Measurements from ENCODE around the gene GPAM.
"Not testable (repeated sequence)": the region's sequence is repeated elsewhere in the genome, so short reads cannot be mapped to it uniquely, and the experiment has no call there.

The GPAM gene

GRCh38 chr10:112126901-112127300 lies 56.7 kb downstream of the GPAM start:
- Histone ChIP-seq H3K27me3 (ENCODE audit: insufficient read depth, low read length) (no peaks in the 10 kb centered on the region), H3K4me3 (ENCODE audit: low read length) (no peak overlapping the region), H3K27ac (ENCODE audit: low read depth, low read length) (no peak overlapping the region), H3K9ac (ENCODE audit: low read depth, low read length) (no peak overlapping the region), H3K36me3 (ENCODE audit: insufficient read depth, low read length) (no peaks in the 10 kb centered on the region), H3K4me1 (ENCODE audit: insufficient read depth, low read length) (peaks cover 5% of the 10 kb centered on the region; the same call in 1 of the 2 replicates), H3K9me3 (ENCODE audit: insufficient read depth, low read depth, low read length) (no peaks in the 10 kb centered on the region)
- WGBS = 96% methylated on average over 5 of the region's 5 CpGs

GRCh38 chr10:112126172-112126571 lies 57.4 kb downstream of the GPAM start:
- WGBS = 95% methylated on average over 5 of the region's 5 CpGs
- H3K4me1 ChIP-seq (ENCODE audit: insufficient read depth, low read length) = peaks cover 5% of the 10 kb centered on the region; the same call in 1 of the 2 replicates
- H3K27ac ChIP-seq (ENCODE audit: low read depth, low read length) = no peak overlapping the region
- no peaks in the 10 kb centered on the region for H3K36me3 ChIP-seq (ENCODE audit: insufficient read depth, low read length)
- no peaks in the 10 kb centered on the region for H3K9me3 ChIP-seq (ENCODE audit: insufficient read depth, low read depth, low read length)
- no peaks in the 10 kb centered on the region for H3K27me3 ChIP-seq (ENCODE audit: insufficient read depth, low read length)
- H3K9ac ChIP-seq (ENCODE audit: low read depth, low read length) = no peak overlapping the region
- no peak overlapping the region for H3K4me3 ChIP-seq (ENCODE audit: low read length)

GRCh38 chr10:112124866-112125265 lies 58.7 kb downstream of the GPAM start:
- 92% methylated on average over 2 of the region's 3 CpGs for WGBS
- Histone ChIP-seq H3K36me3 (ENCODE audit: insufficient read depth, low read length) (no peaks in the 10 kb centered on the region), H3K27ac (ENCODE audit: low read depth, low read length) (no peak overlapping the region), H3K9ac (ENCODE audit: low read depth, low read length) (no peak overlapping the region), H3K4me3 (ENCODE audit: low read length) (no peak overlapping the region), H3K9me3 (ENCODE audit: insufficient read depth, low read depth, low read length) (no peaks in the 10 kb centered on the region), H3K4me1 (ENCODE audit: insufficient read depth, low read length) (peaks cover 5% of the 10 kb centered on the region; the same call in 1 of the 2 replicates), H3K27me3 (ENCODE audit: insufficient read depth, low read length) (no peaks in the 10 kb centered on the region)

- no peaks in the 10 kb centered on the region for H3K9me3 ChIP-seq (ENCODE audit: insufficient read depth, low read depth, low read length)
- H3K4me3 ChIP-seq (ENCODE audit: low read length) = no peak overlapping the region
- 93% methylated on average over 3 of the region's 4 CpGs for WGBS
- H3K27me3 ChIP-seq (ENCODE audit: insufficient read depth, low read length) = no peaks in the 10 kb centered on the region
- H3K27ac ChIP-seq (ENCODE audit: low read depth, low read length) = no peak overlapping the region
- H3K4me1 ChIP-seq (ENCODE audit: insufficient read depth, low read length) = no peaks in the 10 kb centered on the region
- H3K36me3 ChIP-seq (ENCODE audit: insufficient read depth, low read length) = no peaks in the 10 kb centered on the region
- no peak overlapping the region for H3K9ac ChIP-seq (ENCODE audit: low read depth, low read length)
Measured at GRCh38 chr10:112122827-112123226, 60.7 kb downstream of the GPAM start.

- WGBS = 94% methylated on average over 3 of the region's 4 CpGs
- H3K4me3 ChIP-seq (ENCODE audit: low read length) = no peak overlapping the region
- no peaks in the 10 kb centered on the region for H3K27me3 ChIP-seq (ENCODE audit: insufficient read depth, low read length)
- no peaks in the 10 kb centered on the region for H3K36me3 ChIP-seq (ENCODE audit: insufficient read depth, low read length)
- no peak overlapping the region for H3K9ac ChIP-seq (ENCODE audit: low read depth, low read length)
- H3K9me3 ChIP-seq (ENCODE audit: insufficient read depth, low read depth, low read length) = no peaks in the 10 kb centered on the region
- no peak overlapping the region for H3K27ac ChIP-seq (ENCODE audit: low read depth, low read length)
- H3K4me1 ChIP-seq (ENCODE audit: insufficient read depth, low read length) = no peaks in the 10 kb centered on the region
Measured at GRCh38 chr10:112120491-112120890, 63.1 kb downstream of the GPAM start.

- Histone ChIP-seq H3K9me3 (ENCODE audit: insufficient read depth, low read depth, low read length) (no peaks in the 10 kb centered on the region), H3K4me3 (ENCODE audit: low read length) (no peak overlapping the region), H3K4me1 (ENCODE audit: insufficient read depth, low read length) (no peaks in the 10 kb centered on the region), H3K27me3 (ENCODE audit: insufficient read depth, low read length) (no peaks in the 10 kb centered on the region), H3K9ac (ENCODE audit: low read depth, low read length) (no peak overlapping the region), H3K36me3 (ENCODE audit: insufficient read depth, low read length) (no peaks in the 10 kb centered on the region), H3K27ac (ENCODE audit: low read depth, low read length) (no peak overlapping the region)
- WGBS = 70% methylated on average over 11 of the region's 12 CpGs
Measured at GRCh38 chr10:112115781-112116385, 67.7 kb downstream of the GPAM start.

GRCh38 chr10:112109779-112110178 lies 73.8 kb downstream of the GPAM start:
- not testable (repeated sequence) for H3K27me3 ChIP-seq (ENCODE audit: insufficient read depth, low read length); H3K9ac ChIP-seq (ENCODE audit: low read depth, low read length); H3K36me3 ChIP-seq (ENCODE audit: insufficient read depth, low read length); H3K4me1 ChIP-seq (ENCODE audit: insufficient read depth, low read length); H3K27ac ChIP-seq (ENCODE audit: low read depth, low read length); H3K9me3 ChIP-seq (ENCODE audit: insufficient read depth, low read depth, low read length); H3K4me3 ChIP-seq (ENCODE audit: low read length)
- no CpG with 5 or more reads among the region's 2 CpGs for WGBS

All from HUES64 (cell line).